Activated naive CD8-positive, alpha-beta T cell treated with anti-CD3 and anti-CD28 coated beads, Interleukin-2, amount 10 ng/mL, durations not matched to agents 7 days and 5 days (primary cell): Measurements from ENCODE around the gene MANEA. TPM values are rescaled to one million over a fixed set of nuclear protein-coding genes. Genes with fewer than 3 reads are reported as not detected.

Experiments used
- ATAC-seq: fragments of 150-1000 bp; cut with Tn5 transposase; one replicate; pipeline ENCODE4 v1.10.0; 2021; ENCODE audit warnings: low read depth, moderate library complexity
- POLR2A ChIA-PET: fragments of 350-600 bp; sonication (Branson Sonifier 250); formaldehyde crosslinking; loops from one replicate; lab custom pipeline; 2021; ENCODE audit warnings: antibody characterized with exemption; lab: Charles Lee
- DNase-seq: peaks from one replicate; pipeline ENCODE4 v3.0.0; 2021
- H3K27ac Mint-ChIP-seq: one replicate; pipeline ENCODE4 v1.8.0; 2022; ENCODE audit warnings: mild to moderate bottlenecking, mixed read lengths
- H3K27me3 Mint-ChIP-seq: one replicate; pipeline ENCODE4 v1.8.0; 2022; ENCODE audit warnings: mild to moderate bottlenecking, moderate library complexity, mixed read lengths
- H3K36me3 Mint-ChIP-seq: one replicate; pipeline ENCODE4 v1.8.0; 2021; ENCODE audit warnings: mild to moderate bottlenecking, mixed read lengths
- H3K4me1 Mint-ChIP-seq: one replicate; pipeline ENCODE4 v1.8.0; 2021; ENCODE audit warnings: mixed read lengths
- H3K4me3 Mint-ChIP-seq: one replicate; pipeline ENCODE4 v1.8.0; 2022; ENCODE audit warnings: mild to moderate bottlenecking, moderate library complexity, mixed read lengths
- H3K9me3 Mint-ChIP-seq: one replicate; pipeline ENCODE4 v1.8.0; 2021; ENCODE audit warnings: mixed read lengths
- total RNA-seq, 2 experiments: library from RNA; stranded (reverse); gene quantifications; one replicate each; pipeline ENCODE4 v1.2.3, GENCODE V29; 2021

Gene MANEA
- total RNA-seq, 2 experiments from 2014 or later, result 17.9 to 18.5 TPM

DNA sequence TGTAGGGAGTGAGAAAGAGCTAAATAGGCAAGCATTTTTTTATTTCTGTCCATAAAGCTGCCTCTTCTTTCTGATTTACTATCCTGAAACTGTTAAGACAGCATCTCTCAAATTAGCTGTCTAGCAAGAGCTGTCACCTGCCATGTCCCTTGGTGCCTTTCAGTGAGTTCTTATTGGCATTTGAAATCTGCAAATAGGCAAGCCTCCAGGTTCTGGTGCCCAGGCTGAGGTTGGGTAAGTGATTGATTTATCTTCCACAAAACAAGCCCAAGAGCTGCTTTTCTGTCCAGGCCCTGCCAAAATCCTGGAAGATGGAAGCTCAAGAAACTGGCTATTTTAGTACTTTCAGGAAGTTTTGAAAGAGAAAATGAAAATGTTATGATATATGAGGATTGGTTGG is 22.4 kb downstream of the MANEA start:
- Mint-ChIP-seq H3K4me3 (no peak overlapping the region), H3K9me3 (no peaks in the 10 kb centered on the region), H3K4me1 (peaks cover 3% of the 10 kb centered on the region), H3K27me3 (no peaks in the 10 kb centered on the region), H3K27ac (no peak overlapping the region), H3K36me3 (peaks cover 29% of the 10 kb centered on the region)
- DNase-seq, result no peak
- no peak for ATAC-seq
- POLR2A ChIA-PET, result no interaction called here

DNA sequence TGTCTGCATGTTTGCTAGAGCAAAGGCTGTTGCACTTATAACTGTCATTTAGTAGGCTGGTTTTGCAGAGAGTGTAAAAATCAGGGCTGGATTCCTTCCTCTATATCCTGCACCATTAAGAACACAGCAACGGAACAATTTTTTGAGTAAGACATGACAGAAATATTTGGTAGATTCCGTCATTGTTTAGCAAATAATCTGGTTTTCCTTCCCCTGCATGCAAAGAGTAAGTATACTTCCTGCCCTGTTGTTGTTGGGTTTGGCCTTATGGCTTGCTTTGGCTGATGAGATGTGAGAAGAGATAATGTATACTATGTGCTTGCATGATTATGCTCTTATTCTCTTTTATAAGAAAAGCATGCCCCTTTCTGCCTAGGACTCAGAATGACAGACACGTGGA is 23.8 kb downstream of the MANEA start:
- no peak for DNase-seq
- Mint-ChIP-seq H3K27ac (no peak overlapping the region), H3K36me3 (peaks cover 23% of the 10 kb centered on the region), H3K4me3 (no peak overlapping the region), H3K4me1 (peaks cover 3% of the 10 kb centered on the region), H3K9me3 (no peaks in the 10 kb centered on the region), H3K27me3 (no peaks in the 10 kb centered on the region)
- no peak for ATAC-seq
- POLR2A ChIA-PET, result no interaction called here

GRCh38 chr6:95614094-95614493 is 36.8 kb downstream of the MANEA start:
- no peak for ATAC-seq
- Mint-ChIP-seq H3K27me3 (peaks cover 12% of the 10 kb centered on the region), H3K9me3 (no peaks in the 10 kb centered on the region), H3K36me3 (no peaks in the 10 kb centered on the region), H3K27ac (no peak overlapping the region), H3K4me3 (no peak overlapping the region), H3K4me1 (no peaks in the 10 kb centered on the region)
- POLR2A ChIA-PET, result no interaction called here
- DNase-seq, result no peak

DNA sequence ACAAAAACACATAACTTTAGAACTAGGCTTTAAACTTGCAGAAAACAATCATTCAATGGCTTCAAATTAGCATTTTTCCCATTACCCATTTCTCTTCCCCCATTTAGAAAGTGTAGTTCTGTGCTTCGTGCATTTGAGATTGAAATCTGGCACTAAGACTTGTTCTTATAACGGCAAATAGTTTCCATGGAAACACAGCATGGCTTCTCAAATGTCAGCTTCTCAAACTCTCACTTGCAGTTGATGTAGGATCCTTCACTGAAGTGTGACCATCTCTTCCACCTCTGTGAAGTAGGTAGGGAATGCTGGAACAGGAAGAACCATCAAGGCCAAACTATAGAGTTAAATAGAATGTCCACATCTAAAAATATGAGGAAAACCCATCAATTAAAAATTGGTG is 52.2 kb downstream of the MANEA start:
- H3K27ac Mint-ChIP-seq, result no peak overlapping the region
- no peak for ATAC-seq
- POLR2A ChIA-PET, result no interaction called here
- no peak overlapping the region for H3K4me3 Mint-ChIP-seq
- no peaks in the 10 kb centered on the region for H3K36me3 Mint-ChIP-seq
- H3K27me3 Mint-ChIP-seq, result no peaks in the 10 kb centered on the region
- H3K9me3 Mint-ChIP-seq, result peaks cover 5% of the 10 kb centered on the region
- no peaks in the 10 kb centered on the region for H3K4me1 Mint-ChIP-seq
- DNase-seq, result no peak

DNA sequence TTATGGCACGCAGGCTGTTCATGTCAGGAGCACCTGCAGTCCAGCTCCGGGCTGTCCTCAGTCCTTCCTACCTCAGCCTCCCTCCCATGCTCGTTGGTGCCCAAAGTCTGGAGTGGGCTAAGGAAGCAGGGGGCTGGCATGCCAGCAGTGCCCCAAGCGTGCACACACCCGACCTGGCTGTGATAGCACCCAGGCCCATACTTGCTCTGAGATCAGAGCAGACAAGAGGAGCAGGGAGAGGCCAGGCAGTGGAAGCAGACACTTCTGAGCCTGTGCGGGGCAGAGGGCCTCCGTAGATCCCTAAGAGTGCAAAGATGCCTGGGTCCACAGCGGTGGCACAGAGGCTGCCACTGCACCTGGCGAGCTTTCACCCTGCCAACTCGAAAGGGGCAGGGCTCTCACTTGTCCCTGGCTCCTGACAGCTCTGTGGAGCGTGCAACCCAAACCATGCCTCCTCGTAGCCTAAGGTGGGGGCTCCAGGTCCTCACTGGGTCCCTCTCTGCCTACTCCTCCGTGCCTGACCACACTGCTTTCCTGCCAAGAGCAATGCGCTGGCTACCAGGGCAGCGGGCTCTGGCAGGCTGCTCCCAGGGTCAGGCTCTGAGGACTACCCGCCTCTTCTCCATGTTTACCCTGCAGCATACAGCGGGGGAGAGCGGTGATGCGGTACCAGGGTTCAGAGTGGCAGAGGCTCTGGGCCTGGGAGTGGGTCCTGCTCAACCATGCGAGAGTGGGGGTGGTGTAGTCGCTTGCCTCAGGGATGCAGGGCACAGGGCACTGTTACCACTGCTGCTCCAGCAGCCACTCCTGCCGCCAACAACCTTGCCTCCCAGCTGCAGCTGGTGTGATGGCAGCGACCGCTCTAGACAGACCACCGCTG is 59.5 kb downstream of the MANEA start:
- Mint-ChIP-seq H3K27me3 (no peaks in the 10 kb centered on the region), H3K36me3 (no peaks in the 10 kb centered on the region), H3K4me1 (no peaks in the 10 kb centered on the region), H3K9me3 (peaks cover 4% of the 10 kb centered on the region), H3K4me3 (no peak overlapping the region), H3K27ac (no peak overlapping the region)
- DNase-seq (no peak), ATAC-seq (no peak)
- POLR2A ChIA-PET, result no interaction called here

- DNase-seq (no peak), ATAC-seq (no peak)
- H3K27ac Mint-ChIP-seq, result no peak overlapping the region
- H3K9me3 Mint-ChIP-seq, result peaks cover 6% of the 10 kb centered on the region
- peaks cover 2% of the 10 kb centered on the region for H3K27me3 Mint-ChIP-seq
- H3K4me3 Mint-ChIP-seq, result no peak overlapping the region
- no peaks in the 10 kb centered on the region for H3K4me1 Mint-ChIP-seq
- no peaks in the 10 kb centered on the region for H3K36me3 Mint-ChIP-seq
- POLR2A ChIA-PET, result no interaction called here
These were observed 71.3 kb downstream of the MANEA start for GRCh38 chr6:95648636-95649035.

DNA sequence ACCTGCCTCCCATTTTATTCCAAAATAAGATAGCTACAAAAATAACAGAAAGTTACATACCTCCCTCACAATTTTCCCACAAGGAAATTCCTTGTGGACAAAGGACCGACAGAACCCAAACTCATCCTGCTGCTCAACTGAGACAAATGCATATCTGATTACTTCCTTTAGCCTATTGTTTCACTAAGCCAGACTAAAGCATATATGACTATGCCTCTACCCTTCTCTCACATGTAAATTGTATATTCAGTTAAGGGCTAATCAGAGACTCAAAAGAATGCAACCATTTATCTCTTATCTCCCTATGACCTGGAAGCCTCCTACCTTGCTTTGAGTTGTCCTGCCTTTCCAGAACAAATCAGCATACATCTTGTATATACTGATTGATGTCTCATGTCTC is 72.1 kb downstream of the MANEA start:
- Mint-ChIP-seq H3K9me3 (peaks cover 2% of the 10 kb centered on the region), H3K27ac (no peak overlapping the region), H3K4me3 (no peak overlapping the region), H3K36me3 (no peaks in the 10 kb centered on the region), H3K27me3 (peaks cover 2% of the 10 kb centered on the region), H3K4me1 (no peaks in the 10 kb centered on the region)
- POLR2A ChIA-PET, result no interaction called here
- DNase-seq (no peak), ATAC-seq (no peak)

DNA sequence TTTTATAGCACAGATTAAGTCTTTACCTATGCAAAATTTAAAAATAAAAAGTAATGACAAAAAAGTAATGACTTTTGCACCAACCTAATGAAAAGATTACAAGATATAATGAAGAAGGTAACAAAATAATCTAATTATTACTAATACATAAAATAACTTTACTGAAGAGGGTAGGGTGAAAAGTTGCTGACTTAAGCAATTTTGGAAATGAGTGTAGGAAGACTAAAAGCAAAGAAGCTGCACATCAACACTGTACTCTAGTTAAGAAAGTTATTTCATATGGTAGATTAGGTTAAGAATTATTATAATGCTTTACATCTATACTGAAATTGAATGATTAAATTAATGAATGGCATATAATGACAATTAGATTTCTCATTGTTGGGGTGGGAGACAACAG is 76.8 kb downstream of the MANEA start:
- Mint-ChIP-seq H3K4me3 (no peak overlapping the region), H3K4me1 (no peaks in the 10 kb centered on the region), H3K36me3 (no peaks in the 10 kb centered on the region), H3K27me3 (peaks cover 3% of the 10 kb centered on the region), H3K27ac (no peak overlapping the region), H3K9me3 (peaks cover 2% of the 10 kb centered on the region)
- ATAC-seq (no peak), DNase-seq (no peak)
- POLR2A ChIA-PET, result no interaction called here

- DNase-seq, result no peak
- Mint-ChIP-seq H3K4me1 (no peaks in the 10 kb centered on the region), H3K4me3 (no peak overlapping the region), H3K27me3 (peaks cover 3% of the 10 kb centered on the region), H3K36me3 (no peaks in the 10 kb centered on the region), H3K27ac (no peak overlapping the region), H3K9me3 (no peaks in the 10 kb centered on the region)
- POLR2A ChIA-PET, result no interaction called here
- no peak for ATAC-seq
These were observed 81.6 kb downstream of the MANEA start for GRCh38 chr6:95658886-95659285.
